ENCODE results near the gene PHTF1.

The PHTF1 gene

GRCh38 chr1:113662101-113662500, 97.2 kb downstream of the PHTF1 start:
- no peak for DNase-seq

GRCh38 chr1:113660088-113660487, 99.2 kb downstream of the PHTF1 start:
- no peak for DNase-seq

GRCh38 chr1:113659556-113659955, 99.7 kb downstream of the PHTF1 start:
- no peak for DNase-seq

GRCh38 chr1:113659035-113659434, 100.3 kb downstream of the PHTF1 start:
- no peak for DNase-seq

DNA sequence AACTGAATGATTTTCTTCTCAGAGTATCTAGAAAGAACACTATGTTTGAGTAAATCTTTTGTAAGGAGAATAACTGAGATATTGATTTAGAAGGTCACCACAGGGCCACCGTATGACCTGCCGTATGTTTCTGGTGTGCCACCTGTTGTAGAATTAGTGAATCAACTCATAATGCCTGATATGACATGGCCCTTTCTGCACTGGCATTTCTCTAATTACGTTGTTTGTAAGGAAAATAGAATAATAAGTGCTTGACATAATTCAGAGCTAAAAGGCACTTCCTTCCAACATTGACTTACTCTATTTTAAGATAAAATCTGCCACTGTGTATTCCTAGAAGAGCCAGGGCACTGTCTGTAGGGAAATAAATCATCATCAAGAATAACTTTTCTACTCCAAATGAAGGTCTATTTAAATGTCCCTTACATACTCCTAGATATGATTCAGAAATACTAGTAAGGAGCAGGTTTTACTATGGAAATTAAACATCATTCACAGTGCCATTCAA, 101.7 kb downstream of the PHTF1 start:
- DNase-seq: no peak

DNA sequence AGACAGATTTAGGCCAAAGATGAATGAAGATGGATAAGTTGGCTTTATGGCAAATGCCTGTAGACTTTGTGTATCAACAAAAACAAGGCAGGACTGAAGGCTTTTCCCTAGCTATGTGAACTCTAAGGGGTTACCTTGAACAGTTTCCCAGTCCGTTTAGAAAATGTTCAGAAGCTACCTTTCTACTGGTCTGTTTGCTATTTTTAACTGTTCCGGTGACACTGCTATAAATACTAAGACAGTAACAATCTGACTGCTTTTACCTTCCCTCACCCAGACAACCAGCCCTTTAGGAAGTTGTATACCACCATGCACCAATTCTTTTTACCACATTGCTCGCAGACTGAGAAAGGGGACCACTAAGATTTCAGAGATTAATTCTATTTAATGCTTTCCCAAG, 102.2 kb downstream of the PHTF1 start:
- no peak for DNase-seq

DNA sequence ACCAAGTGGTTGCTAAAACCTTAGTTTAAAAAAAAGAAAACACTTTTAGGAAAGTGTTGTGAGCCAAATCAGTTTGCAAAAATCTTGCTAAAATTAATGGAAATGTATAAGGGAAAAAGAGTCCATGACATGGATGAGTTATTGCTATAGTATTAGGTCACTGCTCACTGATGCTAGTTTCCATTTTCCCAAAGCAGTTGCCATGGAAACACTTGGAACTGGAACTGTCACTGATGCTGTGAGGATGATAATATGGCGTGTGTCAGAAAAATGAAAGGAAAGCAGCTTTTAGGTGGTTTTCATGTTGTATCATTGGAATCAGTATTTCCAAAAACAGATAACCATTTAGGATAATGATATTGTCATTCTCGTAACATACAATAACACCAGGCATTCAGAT, 104.4 kb downstream of the PHTF1 start:
- no peak for DNase-seq

DNA sequence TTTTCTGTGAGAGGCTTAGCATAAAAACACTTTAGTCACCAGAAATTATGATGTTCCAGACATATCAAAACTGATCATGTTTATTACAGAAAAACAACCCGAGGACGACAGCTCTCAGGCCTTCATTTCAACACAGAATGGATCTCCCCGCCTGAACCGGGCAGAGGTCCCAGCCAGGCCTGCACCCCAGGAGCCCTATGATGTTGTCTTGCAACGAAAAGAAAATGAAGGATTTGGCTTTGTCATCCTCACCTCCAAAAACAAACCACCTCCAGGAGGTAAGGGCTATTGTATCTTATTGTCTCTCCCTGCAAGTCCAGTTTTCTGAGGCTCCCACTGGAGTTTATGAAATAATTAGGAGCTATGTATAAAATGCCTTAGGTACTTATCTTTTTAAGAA, 105.5 kb downstream of the PHTF1 start:
- no peak for DNase-seq

DNA sequence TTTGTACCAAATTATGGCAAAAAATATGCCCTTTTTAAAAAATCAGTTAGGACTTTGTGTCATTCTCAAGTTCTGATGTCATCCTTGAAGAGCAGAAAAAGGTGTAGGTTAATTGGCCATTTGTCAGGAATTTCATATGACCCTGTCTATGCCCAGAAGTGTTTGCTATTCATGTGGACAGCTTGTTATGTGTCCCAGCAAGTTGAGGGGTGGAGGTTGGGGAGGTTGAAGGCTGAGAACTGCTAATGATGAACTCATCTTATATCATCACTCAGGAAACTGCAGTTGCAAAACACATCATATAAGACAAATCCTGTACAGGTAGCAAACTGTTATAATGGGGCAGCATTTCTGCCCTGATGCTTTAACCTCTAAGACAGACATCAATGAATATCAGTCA, 106.5 kb downstream of the PHTF1 start:
- no peak for DNase-seq

DNA sequence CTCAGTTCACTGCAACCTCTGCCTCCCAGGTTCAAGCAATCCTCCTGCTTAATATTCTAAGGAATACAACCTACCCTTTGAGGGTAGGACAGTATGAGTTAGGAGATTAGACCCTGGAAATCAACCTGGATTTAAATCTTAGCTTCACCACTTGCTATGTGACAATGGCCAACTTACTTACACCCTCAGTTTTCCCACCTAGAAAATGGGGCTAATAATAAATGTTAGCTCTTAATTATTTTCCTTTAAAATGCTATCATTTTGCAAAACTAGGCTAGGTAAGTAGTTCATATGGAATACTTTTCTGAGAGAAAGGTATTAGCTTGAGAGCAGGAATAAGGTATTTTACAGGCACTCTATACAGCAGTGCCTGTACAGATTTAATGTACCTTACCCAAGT, 110.8 kb downstream of the PHTF1 start:
- no peak for DNase-seq

DNA sequence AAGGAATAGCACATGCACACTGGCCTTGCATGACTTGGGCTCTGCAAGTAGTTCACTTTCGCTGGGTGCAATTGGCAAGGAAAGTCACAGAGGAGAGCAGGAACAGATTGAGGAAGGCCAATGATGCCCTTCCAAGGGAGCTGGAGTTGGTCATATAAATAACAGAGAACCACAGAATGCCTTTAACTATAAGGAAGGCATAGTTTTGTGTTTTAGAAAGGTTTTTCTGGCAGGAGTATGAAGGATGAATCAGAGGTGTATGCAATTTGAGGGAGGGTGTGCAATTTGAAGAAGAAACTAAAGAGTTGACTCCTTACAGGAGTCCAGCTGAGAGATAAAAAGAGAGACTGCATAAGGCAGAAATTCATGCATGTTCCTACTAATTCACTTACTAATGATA, 112.1 kb downstream of the PHTF1 start:
- DNase-seq: no peak

Measured in CD4-positive, alpha-beta T cell treated with Interferon gamma for 1 hour (primary cell).